GM19239 (cell line): Measurements from ENCODE around the gene CAMKV.
"Not testable (repeated sequence)": the region's sequence is repeated elsewhere in the genome, so short reads cannot be mapped to it uniquely, and the experiment has no call there.

Experiments
- DNase-seq: peaks from one replicate; pipeline ENCODE4 v3.0.0; 2011; ENCODE audit warnings: low spot score; ENCODE audit not compliant: insufficient read length
- FAIRE-seq: peaks from 2 replicates; lab custom pipeline; 2011; peaks lifted over from hg19 to GRCh38; lab: Jason Lieb, UNC

The CAMKV gene, protein sequence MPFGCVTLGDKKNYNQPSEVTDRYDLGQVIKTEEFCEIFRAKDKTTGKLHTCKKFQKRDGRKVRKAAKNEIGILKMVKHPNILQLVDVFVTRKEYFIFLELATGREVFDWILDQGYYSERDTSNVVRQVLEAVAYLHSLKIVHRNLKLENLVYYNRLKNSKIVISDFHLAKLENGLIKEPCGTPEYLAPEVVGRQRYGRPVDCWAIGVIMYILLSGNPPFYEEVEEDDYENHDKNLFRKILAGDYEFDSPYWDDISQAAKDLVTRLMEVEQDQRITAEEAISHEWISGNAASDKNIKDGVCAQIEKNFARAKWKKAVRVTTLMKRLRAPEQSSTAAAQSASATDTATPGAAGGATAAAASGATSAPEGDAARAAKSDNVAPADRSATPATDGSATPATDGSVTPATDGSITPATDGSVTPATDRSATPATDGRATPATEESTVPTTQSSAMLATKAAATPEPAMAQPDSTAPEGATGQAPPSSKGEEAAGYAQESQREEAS

DNA sequence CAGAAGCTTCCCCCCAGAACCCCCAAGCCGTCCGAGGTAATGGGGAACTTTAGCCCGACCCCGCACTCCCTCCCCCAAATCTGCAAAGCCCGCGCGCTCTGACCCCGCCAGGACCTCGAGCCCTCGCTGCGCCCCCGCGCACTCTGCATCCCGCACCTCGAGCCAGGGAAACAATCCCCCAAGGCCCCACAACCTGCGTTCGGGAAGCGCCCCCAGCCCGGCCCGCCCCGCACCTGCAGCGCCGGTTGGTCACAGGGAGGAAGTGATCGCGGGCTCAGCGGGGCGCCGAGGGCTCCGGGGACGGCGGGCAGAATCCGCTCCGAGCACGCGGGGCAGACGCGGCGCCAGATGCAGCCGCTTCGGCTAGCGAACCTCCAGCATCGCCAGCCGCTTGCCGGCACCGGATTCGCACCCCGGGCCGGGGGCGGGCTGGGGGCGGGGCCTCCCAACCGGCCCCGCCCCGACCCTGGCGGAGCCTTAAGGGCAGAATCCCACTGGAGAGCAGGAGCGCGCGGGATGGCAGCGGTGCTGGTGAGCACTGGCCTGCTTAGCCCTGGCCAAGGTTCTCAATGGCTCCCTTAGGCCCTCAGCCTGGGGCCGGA lies at the start of gene CAMKV:
CAMKV (minus strand) TSS at position 382 of the 602 bp plus-strand sequence. CDS start 7,518 bp downstream, outside the sequence.
- DNase-seq, result no peak
- FAIRE-seq, result no peak

DNA sequence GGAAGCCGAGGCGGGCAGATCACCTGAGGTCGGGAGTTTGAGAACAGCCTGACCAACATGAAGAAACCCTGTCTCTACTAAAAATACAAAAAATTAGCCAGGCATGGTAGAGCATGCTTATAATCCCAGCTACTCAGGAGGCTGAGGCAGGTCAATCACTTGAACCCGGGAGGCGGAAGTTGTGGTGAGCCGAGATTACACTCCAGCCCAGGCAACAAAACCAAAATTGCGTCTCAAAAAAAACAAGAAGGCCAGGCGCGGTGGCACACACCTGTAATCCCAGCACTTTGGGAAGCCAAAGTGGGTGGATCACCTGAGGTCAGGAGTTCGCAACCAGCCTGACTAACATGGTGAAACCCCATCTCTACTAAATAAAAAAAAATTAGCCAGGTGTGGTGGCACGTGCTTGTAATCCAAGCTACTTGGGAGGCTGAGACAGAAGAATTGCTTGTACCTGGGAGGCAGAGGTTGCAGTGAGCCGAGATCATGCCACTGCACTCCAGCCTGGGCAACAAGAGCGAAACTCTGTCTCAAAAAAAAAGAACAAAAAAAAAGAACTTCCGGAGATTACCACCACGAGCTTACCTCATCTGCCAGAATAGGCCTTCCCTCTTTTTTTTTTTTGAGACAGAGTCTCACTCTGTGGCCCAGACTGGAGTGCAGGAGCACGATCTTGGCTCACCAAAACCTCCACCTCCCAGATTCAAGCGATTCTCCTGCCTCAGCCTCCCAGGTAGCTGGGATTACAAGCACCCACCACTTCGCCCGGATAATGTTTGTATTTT lies 48.3 kb upstream of the CAMKV start:
- not testable (repeated sequence) for DNase-seq, FAIRE-seq

DNA sequence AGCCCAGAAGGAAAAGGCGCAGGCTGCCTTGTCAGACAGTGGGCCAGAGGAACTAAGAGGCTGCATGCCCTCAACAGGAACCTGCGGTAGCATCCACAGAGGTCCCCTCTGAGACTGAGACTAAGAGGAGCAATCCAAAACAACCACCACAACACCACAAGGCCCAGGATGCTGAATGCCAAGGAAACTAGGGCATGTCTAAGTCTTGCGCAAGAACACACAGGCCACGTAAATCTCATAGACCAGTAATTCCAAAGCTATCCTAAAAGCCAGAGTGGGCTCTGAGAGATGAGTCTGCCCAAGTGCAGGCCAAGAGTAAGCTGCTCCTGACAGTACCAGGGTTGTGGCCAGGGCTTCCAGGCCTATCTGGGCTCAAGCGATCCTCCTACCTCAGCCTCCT lies 47.0 kb upstream of the CAMKV start:
- FAIRE-seq, result no peak
- DNase-seq, result no peak

DNA sequence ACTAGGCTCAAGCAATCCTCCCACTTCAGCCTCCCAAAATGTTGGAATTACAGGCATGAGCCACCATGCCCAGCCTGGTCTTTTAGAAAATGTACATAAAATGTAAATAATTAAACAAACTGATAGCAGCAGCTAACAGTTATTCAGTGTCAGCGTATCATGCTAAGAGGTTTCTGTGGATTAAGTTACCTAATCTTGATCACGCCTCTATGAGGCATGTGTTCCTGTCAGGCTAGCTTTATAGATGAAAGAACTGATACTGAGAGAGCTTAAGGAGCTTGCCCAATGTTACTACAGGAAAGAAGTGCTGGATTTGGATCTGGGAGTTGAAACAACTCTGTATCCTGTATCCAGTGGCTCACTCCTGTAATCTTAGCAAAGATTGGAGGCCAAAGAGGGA lies 45.2 kb upstream of the CAMKV start:
- no peak for DNase-seq
- no peak for FAIRE-seq

DNA sequence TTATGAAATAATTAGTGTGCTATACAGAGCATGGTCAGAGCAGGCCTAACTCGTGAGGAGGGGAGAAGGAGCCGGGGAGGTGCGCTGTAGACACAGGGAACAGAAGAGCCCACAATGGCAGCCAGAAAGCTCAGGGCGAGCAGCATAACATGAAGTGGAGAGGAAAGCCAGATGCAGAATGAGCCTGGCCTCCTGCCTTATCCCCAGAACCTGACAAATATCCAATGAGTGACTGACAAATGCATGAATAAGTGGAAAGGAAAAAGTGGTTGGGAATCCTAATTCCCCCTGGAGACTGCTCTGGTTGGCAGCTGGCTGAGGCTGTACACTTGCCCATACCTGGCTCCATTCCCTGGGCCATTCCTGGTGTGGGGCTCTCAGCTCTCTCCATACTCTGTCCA lies 43.2 kb upstream of the CAMKV start:
- DNase-seq, result no peak
- FAIRE-seq, result no peak

DNA sequence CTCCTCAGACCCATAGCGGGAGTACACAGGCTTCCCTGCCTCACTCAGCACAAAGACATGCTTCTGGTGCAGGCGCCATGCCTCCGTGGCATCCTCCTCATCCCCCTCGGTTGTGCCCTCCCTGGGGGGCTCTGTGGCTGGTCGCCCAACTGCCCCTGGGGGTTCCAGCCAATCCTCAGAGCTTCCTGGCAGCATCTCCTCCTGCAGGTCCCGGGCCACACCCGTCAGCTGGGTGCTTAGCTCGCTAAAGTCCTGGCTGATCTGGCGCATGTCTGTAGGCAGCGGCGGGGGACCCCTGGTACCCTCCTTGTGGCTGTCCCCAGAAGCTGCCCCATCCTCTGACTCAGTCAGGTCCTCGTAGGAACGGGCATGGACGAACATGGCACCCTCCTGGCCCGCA lies 41.9 kb upstream of the CAMKV start:
- DNase-seq (no peak), FAIRE-seq (no peak)

DNA sequence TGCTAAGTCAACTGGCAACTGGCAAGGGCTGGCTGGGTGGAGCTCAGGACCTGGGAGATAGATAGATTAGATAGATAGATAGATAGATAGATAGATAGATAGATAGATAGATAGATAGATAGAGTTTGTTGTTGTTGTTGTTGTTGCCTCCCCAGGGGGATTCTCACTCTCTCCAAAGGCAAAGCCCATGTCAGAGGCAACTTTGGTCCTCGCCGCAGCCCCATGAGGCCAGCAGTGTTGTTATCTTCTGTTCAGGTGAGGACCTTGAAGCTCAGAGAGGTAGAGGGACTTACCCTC lies 41.4 kb upstream of the CAMKV start:
- FAIRE-seq, result no peak

DNA sequence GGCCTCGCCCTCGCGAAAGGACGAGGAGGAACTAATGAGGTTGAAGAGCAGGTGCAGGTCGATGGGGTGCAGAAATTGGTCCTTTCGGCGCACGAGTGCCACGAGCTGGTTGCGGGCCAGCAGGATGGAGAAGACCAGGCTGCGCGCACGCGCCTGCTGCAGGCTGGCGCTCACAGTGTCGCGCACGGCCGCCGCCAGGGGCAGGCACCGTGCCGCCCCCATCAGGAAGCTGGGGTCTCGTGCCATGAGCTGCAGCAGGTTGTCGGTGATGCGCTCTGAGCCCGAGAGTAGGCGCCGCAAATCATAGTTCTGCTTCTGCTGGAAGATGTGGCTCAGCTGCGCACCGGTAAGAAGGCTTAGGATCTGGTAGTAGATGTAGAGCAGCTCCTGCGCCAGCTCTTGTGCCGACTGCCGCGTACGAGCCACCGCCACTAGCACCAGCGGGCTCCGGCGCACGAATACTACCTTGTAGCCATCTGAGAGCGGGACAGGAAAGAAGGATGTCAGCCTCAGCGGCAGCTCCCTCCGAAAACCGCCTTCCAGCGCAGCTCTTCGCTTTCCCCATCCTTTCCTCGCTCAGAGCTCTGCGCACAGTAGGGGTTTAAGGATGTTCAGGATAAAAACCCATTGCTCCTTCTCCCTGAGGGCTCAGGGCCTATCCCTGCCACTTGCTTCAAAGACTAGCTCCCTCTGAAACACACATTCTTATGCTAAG lies 40.9 kb upstream of the CAMKV start:
- DNase-seq, result no peak
- no peak for FAIRE-seq

More for the DNA sequence above, 41.4 kb upstream of the CAMKV start:
- DNase-seq, result no peak

DNA sequence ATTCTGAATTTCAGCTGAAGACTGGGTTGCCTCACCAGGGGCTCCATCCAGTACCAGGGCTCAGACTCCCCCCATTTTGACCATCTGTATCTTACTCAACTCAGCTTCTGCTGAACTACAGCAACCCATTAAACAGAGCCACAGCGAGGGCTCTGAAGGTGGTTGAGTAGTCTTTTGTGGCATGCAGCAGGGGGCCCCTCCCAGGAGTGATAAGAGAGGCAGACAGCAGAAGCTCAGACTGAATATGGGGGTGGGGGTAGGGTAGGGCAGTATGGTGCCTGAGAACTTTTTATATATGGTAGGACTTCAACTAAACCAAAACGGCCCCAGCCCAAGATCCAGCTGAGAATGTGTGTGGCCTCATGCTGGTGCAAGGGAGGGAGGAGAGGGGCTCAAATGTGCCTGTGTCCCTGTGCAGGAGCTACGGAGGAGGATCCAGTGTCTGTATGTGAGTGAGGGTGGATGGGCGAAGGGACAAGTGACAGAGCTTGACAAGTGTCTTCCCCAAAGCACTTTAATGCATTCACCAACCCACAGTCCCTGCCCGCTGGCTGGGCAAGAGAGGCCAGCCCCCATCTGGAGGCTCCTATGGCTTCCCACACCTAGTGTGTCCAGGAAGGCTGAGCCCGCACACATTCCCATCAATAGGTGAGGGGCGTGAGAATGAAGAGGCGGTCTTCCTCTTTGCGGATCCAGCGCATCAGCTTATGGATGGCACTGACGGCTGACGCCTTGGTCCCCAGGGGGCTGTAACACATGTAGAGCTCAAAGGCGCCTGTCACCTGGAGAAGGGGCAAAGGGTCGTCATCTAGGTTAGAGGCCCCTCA lies 38.9 kb upstream of the CAMKV start:
- FAIRE-seq (no peak), DNase-seq (no peak)

DNA sequence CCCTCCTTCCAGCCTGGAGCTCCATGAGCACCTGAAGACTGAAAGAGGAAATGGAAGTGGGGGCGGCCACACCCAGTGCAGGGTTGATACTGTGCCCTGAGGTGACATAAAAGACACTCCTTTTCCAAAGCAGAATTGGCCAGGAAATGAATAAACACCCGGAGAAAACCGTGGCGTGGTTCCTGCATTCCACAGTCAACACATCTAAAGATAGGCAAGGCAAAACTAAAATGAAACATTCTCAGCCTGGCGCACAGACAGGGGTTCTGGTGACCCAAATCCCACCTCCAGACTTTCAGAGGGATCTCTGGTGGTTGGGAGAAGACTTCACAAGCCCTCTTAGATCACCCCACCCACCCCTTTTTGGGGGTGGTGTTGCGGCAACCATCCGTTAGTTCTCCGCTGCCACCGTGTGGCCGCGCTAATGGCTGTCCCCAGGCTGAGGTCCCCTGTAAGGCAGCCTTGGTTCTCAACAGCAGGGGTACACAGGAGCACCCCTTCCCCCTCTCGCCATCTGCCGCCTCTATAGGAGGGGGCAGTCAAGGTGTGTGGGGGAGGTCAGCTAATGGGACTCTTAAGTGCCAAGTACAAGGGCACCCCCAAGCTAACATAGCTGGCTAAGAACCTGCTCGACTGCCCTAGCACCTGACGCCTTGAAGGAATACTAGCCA lies 36.5 kb upstream of the CAMKV start:
- DNase-seq, result peak; percentile 81

DNA sequence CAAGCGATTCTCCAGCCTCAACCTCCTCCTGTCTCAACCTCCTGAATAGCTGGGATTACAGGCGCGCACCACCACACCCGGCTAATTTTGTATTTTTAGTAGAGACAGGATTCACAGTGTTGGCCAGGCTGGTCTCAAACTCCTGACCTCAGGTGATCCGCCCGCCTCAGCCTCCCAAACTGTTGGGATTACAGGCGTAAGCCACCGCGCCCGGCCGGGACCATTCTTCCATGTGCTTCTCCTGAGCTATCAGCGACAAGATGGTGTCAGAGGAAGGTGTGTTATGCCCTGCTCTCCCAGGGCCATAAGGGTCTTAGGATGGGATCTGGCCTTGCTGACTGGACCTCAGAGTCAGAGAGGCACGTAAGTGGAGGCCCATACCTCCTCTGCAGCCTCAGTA lies 34.7 kb upstream of the CAMKV start:
- FAIRE-seq, result not testable (repeated sequence)

More for the DNA sequence above, 36.5 kb upstream of the CAMKV start:
- FAIRE-seq, result peak; percentile 92

DNA sequence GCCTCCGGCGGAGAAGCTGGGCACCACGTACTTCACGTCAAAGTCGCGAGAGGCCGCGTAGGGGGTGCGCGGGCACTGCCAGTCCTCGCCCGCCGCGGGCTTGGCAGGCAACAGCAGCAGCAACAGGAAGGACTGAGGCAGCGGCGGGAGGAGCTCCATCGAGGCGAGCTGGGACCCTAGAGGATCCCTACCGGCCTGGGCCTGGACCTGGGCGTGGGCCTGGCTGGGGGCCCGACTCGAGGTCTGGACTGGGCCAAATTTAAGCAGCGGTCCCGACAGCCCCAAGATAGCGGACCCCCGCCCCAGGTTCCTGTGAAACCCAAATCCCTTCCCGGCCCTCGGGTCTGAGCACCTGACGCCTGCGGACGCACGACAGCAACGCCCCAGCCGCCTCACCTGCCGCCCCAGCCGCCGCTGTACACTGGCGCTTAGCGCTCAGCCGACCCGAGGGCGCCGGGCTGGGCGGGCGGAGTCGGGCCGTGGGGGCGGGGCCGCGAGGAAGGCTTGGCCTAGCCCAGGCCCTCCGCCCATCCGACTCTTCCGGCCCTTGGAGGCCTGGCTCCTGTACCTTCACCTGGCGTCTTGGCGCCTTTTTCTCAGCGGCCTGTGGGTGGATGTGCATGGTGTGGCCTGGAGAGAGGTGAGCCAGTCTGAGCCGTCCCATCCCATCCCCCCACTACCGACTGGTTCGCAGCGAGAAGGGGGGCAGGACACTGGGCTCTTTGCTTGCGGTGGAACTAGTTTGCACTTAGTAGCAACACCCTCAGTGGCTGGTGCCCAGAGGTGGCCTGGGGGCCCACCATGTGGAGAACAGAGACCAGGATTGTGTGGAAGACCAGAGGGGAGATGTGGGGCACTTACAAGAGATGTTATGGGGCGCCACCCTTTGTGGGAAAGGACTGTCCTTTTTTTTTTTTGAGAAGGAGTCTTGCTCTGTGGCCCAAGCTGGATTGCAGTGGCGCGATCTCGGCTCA lies 34.0 kb upstream of the CAMKV start, which contains the start of gene MST1R:
MST1R (minus strand) TSS at position 423 of the 974 bp plus-strand sequence; CDS start at position 159, 264 bp downstream.
- DNase-seq, result peak; percentile 96
- FAIRE-seq, result peak; percentile 94

More for the DNA sequence above, 34.7 kb upstream of the CAMKV start:
- not testable (repeated sequence) for DNase-seq

DNA sequence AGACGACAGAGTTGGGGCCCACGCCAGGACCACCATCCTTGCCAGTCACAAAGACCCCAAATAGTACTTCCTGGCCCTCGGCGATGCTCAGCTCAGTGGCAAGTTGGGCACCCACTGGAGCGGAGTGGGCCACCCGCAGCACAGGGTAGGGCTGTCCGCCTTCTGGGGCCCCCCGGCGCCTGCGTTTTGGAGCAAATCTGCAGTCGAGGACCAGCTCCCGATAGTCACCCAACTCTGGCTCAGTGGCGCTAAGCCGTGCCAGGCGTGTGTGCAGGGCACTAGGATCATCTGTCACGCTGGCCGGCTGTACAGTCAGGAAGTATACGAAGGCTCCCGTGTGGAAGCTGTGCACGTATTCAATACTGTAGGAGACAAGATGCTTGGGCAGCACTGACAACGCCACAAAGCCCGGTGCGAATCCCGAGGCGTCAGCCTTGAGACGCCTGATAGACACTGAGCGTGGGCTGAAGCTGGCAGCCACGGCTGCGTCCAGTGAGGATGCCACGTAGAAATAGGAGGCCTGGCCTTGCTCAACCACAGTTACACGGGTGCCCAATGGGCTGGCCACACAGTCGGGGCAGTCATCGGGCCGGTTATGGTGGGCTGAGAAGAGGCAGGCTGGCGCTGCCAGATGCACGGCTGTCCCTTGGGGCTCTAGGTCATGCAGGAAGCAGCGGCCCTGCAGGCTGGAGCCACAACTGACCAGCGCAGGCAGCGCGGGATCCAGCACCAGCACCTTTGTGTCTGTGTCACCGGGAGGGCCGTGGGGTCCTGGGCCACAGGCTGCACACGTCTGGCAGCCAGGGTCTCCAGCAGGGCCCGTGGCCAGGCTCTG lies 33.0 kb upstream of the CAMKV start:
- no peak for FAIRE-seq

DNA sequence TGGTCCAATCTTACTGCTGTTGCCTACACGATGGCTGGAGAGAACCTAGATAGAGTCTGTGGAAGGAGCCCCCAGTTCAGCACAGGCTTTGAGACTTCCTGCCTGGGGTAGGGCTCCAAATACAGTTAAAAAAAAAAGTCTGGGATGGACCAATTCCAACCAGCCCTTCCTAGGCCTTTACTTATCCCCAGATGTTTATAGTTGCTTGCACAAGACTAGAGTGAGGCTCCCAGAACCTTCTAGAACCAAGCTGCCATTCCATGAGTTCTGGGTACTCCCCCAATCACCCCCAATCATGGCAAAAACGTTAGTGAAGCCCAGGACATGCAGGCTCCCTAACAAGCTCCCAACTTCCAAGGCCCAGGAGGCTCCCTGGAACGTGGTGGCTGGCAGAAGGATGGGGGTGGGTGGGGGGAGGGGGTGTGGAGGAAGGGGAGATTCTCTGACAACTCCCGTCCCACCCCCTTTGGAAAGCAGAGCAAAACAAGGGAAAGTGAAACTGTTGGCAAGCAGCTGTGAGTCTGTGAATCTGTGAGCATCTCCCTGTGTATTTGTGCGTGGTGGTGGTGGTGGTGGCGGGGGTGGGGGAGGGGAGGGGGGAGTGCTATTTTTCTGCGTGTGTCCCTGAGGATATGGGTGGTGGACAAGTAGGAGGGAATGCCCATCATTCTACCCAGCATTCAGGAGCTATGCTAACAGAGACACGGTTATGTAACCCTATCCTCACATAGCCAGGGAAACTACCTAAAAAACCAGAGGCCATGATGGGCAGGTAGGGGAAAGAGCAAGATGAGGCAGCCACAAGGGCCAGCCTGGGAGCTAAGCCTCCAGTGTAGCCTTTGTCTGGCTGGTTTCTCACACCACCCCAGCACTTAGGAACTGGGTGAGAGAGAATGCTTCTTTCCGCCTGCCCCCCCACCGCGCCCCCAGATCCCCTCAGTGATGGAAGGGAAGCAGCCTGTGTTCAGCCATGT lies 31.9 kb upstream of the CAMKV start:
- DNase-seq (no peak), FAIRE-seq (no peak)

More for the DNA sequence above, 33.0 kb upstream of the CAMKV start:
- no peak for DNase-seq

DNA sequence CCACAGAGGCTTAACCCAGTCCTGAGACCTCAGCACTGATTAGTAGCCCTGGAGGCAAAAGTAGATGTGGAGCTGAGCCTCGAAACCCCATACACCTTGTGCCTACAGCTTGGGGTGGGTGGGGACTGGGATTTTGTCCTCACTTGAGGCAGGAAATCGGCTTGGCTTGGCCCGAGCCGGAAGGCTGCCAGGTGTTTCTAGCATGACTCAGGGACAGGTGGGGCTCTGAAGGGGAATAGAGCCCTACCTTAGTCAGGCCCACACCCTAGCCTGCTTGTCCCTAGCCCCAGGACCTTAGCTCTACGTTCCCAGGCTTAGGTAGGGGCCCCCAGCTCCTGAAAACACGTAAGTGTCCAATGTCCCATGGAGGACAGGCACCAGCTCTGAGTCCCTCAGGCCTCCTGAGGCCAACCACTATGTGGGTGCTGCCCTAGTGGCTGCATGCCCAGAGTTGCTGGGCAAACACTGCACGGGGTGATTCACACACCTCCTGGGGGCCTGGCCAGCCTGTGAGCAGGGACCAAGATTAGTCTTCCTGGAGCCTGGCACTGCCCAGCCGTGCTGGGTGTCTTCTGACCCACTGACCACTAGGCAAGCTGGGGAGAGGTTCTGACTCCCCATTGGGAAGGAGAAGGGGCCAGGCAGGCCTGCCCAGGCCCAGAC lies 30.9 kb upstream of the CAMKV start:
- FAIRE-seq (no peak), DNase-seq (no peak)
